NCI-H2196 treated with DMSO at 0.1 percent for 48 hours (cell line): ENCODE results near the gene RASA1.
"Not testable (repeated sequence)": the region's sequence is repeated elsewhere in the genome, so short reads cannot be mapped to it uniquely, and the experiment has no call there.

Source experiments
- DNase-seq: peaks from one replicate; lab custom pipeline; 2025; ENCODE audit not compliant: unreplicated experiment; lab: John Stamatoyannopoulos, UW

Gene RASA1

DNA sequence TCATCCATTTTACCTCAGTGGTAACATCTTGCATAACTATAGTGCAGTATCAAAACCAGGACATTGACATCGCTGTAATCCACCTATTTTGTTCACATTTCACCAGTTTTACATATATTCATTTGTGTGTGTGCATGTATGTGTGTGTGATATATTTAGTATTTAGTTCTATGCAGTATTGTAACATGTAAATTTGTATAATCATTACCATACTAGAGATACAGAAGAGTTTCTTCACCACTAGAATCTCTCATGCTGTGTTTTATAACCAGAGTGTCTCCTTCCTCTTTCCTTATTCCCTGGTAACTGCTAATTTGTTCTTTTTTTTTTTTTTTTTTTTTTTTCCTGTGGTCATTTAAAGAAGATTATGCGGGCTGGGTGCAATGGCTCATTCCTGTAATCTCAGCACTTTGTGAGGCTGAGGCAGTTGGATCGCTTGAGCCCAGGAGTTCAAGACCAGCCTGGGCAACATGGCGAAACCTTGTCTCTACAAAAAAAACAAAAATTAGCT is 11.0 kb downstream of the RASA1 start:
- DNase-seq = no peak

DNA sequence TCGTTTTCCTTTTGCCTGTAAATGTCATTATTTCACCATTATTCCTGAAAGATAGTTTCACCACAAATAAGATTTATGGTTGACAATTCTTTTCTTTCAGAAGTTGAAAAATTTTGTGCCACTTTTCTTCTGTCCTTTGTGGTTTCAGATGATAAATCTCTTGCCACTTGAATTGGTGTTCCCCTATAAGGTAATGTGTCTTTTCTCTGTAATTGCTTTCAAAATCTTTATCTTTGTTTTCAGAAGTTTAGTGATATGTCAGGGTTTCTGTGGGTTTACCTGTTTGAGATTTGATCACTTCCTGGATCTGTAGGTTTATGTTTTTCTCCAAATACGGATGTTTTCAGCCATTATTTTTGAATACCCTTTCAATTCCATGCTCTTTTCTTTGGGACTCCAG is 14.6 kb downstream of the RASA1 start:
- no peak for DNase-seq

DNA sequence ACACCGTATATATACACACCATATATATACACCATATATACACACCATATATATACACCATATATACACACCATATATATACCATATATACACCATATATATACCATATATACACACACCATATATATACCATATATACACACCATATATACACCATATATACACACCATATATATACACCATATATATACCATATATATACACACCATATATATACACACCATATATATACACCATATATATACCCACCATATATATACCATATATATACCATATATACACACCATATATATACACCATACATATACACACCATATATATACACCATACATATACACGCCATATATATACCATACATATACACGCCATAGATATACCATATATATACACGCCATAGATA is 19.6 kb downstream of the RASA1 start:
- DNase-seq = not testable (repeated sequence)

DNA sequence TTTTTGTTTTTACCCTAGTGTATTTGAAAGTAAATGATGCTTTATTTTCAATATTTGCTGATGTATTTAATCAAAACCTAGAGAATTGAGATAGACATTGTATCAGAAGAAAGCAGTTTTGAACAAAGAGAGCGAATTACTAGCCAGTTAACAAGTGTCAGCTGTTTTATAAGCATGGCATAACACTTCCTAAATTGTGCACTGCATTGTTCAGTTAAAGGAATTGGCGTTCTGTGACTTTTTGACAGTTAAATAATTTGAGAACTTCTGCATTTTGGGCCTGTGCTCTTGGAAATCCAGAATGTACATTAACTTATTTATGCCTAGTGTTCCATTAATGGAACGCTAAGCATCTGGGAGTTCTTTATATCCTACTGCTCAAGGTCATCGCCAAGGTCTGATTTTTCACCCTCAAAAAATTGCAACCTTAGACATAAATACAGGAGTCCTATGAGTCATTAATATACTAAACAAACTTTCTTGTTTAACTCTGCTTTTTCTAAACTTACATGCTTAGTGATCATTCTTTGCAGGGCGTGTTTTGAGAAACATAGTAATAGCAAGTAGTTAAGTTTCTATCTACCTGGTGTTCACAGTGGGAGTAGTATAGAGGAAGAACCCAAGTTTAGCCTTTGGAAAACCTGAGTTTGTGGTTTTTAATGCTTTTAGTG is 31.1 kb downstream of the RASA1 start:
- DNase-seq = no peak

DNA sequence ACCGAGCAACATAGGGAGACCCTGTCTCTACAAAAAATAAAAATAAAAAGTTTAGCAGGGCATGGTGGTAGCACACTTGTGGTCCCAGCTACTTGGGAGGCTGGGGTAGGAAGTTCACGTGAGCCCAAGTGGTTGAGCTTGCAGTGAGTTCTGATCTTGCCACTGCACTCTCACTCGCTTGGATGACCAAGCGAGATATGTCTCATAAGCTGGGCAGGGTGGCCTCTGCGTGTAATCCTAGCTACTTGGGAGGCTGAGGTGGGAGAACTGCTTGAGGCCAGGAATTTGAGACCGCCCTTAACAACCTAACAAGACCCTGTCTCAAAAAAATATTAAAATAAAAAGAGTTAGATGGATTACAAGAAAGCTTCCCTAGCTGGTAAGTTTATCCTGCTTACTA is 32.5 kb downstream of the RASA1 start:
- no peak for DNase-seq

DNA sequence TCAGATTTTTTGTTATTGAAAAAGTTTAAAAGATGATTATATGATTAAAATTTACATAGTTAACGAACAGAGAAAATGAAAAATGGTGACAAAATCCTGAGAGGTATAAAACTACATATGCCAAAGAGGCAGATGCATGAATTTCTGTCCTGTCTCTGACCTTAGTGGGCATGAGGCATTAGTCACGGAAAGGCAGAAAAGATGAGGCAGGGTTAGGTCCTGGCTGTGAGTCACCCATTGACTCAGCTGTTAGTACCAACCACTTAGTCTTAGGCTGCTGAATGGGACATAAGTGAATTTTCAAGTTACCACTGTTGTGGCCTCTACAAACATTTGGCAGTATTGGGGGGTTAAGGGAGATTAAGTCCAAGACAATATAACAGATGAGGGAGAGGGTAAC is 33.1 kb downstream of the RASA1 start:
- no peak for DNase-seq

DNA sequence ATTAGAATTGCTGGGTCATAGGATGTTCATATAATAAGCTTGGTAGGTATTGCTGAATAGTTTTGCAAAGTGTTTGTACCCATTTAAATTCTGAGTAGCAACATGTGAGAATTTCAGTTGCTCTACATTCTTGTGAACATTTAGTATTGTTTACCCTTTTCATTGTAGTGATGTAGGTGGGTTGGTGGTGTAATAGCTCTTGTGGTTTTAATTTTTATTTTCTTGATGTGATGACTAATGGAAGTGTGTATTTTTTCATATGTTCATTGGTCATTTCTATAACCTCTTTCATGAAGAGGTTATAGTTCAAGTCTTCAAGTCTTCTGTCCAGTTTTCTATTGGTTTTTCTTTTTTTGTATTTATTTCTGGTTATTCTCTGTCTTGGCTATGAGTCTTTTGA is 34.4 kb downstream of the RASA1 start:
- no peak for DNase-seq

DNA sequence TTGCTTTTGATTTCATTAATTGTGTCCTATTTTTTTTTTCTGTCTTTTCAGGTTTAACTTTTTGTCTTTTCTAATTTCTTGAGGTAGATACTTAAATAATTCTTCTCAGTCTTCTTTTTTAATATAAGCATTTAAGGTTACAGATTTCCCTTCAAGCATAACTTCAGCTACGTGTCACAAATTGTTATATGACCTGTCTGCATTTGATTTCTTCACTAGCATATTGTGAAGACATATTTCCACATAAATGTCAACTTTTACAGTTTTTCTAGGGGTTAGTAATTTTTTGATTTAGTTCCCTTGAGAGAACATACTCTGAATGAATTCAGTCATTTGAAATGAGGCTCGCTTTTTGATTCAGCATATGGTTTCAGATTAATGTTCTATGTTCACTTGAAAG is 35.6 kb downstream of the RASA1 start:
- DNase-seq = no peak

DNA sequence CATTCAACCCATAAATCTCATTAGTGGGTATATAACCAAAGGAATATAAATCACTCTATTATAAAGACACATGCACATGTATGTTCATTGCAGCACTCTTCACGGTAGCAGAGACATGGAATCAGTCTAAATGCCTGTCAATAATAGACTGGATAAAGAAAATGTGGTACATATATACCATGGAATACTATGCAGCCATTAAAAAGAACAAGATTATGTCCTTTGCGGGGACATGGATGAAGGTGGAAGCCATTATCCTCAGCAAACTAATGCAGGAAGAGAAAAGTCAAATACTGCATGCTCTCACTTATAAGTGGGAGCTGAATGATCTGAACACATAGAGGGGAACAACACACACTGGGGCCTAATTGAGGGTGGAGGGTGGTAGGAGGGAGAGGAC is 38.4 kb downstream of the RASA1 start:
- DNase-seq = not testable (repeated sequence)

DNA sequence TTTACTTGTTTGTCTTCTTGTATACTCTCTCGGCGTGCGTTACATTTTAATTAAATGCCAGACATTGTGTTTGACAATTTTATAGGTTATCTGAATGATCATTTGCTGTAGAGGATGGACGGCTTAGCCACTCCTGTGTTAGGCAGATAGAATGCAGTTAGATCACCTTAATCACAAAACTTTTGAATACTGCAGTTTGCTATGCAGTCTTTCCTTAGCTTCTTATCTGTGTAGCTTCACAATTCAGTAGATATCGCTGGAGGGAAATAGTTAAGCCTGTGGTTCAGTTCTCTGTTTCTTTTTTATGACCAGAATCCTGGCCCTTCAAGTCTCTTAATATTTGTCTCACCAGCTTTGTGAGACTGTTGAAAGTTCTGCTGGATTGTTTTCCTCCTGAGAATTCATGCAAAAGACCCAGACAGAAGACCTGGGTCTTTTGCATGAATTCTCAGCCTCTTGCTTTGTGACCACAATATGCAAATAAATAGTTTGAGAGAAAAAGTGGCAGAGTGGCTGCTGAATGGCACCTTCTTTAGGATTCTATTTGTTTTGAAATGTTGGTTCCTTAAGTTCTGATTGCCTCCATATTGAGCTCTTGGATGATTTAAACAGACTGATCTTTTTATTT is 40.2 kb downstream of the RASA1 start:
- no peak for DNase-seq

DNA sequence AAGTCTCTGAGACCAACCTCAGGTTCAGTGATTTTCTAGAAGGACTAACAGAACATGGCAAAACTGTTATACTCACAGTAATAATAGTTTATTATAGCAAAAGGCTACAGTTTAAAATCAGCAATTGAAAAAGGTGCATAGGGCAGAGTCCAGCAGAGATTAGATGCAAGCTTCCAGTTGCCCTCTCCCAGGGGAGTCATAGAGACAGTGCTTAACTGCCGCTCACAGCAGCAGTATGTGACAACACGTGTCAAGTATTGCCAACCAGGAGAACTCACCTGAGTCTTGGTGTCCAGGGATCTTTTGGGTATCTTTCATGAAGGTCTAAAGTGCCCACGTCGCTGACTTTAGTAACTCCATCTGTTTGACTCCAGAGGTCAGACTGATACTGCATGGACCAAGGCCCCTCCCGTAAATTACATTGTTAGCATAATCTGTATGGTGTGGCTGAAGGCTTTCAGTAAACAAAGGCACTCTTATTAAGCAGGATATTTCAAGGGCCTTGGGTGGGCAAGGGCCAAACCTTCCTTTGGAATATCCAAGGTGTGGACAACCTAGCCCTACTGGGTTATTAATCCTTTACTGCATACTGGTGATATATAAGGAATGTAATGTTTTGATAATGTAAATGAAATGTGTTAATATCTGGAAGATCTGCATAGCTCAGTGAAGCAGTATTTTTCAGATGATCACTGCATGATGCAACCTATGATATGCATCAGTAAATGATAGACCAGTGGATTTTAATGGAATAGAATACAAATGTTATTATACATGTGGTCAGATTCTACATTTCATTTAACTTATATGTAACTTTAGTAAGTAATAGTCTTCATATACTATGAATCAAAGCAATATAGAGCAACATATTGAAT is 44.0 kb downstream of the RASA1 start:
- no peak for DNase-seq

DNA sequence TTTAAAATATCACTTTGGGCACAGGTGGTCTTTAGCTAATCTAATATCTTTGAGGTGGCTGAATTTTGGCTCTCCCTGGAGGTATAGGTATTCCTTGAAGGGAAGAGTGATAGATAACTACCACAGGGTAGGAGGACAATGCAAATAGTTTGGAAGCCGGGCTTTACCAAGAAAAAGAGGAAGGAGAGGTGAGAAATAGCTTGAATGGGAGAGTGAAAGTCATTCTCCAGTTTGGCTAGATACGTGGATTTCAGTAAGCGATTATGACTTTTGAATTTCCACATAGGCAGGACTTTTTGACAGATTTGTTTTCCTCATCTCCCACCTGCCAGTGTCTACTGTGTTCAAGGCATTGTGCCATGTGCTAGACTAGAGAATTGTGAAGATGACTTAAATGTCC is 45.5 kb downstream of the RASA1 start:
- DNase-seq = no peak

DNA sequence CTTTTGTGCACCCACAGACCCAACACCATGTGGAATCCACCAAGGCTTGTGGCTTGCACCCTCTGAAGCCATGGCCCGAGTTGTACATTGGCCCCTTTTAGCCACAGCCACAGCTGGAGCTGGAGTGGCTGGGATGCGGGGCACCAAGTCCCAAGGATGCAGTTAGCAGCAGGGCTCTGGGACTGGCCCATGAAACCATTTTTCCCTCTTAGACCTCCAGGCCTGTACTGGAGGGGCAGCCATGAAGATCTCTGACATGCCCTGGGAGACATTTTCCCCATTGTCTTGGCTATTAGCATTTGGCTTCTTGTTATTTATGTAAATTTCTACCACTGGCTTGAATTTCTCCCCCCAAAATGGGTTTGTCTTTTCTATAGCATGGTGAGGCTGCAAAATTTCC is 51.8 kb downstream of the RASA1 start:
- DNase-seq = no peak

DNA sequence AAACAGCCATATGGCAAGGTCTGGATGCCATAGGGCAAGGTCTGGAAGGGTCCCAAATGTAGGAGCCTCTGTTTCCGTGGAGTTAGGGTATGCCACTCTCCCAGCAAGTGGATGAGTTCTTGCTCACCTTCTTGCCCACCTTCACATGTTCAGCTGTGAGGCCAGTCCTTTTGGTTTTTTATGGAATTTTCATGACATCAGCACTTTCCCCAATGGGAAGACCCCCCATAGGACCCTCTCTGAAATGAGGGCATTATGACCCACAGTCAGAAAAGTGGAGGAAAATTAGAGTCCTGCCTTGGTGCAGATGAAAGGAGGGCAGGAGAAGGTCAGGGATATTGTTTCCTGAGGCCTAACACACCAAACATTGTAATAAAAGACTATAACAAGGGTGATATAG is 53.9 kb downstream of the RASA1 start:
- DNase-seq = no peak

DNA sequence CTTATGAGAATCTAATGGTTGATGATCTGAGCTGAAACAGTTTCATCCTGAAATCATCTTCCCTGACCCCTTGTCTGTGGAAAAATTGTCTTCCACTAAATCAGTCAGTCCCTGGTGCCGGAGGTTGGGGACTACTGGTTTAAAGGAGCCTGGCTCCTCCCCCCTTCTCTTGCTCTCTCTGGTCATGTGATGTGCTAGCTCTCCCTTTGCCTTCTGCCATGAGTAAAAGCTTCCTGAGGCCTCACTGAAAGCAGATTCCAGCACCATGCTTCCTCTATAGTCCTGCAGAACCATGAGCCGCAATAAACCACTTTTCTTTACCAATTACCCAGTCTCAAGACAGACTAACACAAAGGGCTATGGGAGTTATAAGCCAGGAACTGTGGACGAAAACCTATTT is 54.7 kb downstream of the RASA1 start:
- no peak for DNase-seq

DNA sequence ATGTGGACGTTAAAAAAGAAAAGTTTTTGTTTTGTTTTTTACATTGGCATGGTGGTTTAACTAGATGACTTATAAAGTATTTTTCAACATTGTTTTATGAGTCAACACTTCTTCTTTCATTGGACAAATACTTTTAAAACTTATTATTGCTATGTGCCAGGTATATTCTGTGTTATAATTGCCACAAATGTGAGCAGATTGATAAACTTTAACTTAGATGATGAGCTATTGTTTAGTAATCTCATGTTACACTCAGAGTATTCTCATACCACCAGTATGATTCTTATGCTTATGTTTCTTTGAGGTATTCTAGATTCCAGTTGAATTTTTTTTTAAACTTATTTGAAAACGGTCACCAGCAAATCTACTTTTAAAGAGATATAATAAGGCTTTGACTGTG is 60.3 kb downstream of the RASA1 start:
- DNase-seq = no peak

DNA sequence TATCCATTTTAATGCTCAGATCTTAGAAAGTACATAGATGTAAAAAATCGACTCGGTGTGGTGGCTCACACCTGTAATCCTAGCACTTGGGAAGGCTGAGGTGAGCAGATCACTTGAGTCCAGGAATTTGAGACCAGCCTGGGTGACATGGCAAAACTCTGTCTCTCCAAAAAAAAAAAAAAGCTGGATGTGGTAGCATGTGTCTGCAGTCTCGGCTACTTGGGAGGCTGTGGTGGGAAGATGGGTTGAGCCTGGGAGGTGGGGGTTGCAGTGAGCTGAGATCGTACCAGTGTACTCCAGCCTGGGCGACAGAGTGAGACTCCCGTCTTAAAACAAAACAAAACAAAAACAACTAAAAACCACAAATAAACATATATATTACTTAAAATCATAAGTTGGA is 61.4 kb downstream of the RASA1 start:
- DNase-seq = no peak

DNA sequence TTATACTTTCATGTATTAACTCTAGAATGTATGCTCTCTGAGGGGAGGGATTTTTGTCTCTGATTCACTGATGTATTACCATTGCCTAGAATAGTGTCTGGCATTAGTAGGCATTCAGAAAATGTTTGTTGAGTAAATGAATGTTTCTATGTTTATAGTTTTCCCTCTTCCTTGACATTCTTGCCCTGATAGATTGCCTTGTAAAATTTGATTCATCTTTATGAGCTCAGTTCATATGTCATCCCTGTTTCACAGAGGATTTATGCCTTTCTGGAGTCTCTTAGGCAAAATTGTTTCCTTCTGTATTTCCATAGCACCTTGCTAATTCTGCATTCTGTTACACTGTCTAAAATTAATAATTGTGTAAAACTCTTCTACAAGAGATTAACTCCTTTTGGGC is 72.3 kb downstream of the RASA1 start:
- DNase-seq = no peak

DNA sequence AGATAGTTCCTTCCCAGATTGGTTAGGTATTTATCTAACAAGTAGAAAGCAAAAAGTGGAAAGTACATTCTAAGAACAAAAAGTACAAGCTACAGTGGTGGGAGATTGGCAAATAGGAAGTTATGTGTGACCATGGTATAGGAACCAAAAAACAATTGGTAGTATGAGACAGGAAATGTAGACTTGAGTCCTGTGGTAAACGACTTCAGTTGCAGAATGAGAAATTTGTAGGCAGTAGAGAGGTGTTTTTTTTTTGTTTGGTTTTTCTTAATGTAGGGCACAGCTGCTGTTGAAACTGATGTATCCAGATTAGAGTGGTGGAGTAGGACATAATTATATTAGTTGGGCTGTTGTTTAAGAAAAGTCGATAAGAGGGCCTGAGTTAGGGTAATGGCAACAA is 73.0 kb downstream of the RASA1 start:
- DNase-seq = no peak

DNA sequence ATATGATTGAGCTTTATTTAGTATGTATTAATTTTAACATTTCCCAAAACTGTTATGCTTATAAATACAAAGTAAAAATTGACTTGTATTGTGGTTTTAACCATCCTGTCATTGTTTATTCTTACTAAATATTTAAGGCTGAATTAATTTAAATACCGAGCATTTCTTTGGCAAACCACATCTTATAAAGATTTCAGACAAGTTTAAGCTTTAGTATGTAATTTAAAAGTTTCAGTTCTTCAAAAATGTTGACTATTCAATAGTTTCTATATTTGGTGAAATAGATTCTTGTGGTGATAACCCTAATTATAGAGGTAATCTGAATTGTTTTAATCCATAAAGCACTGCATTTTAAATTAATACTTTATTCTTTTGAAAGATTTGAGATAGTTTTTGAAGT is 79.6 kb downstream of the RASA1 start:
- no peak for DNase-seq

DNA sequence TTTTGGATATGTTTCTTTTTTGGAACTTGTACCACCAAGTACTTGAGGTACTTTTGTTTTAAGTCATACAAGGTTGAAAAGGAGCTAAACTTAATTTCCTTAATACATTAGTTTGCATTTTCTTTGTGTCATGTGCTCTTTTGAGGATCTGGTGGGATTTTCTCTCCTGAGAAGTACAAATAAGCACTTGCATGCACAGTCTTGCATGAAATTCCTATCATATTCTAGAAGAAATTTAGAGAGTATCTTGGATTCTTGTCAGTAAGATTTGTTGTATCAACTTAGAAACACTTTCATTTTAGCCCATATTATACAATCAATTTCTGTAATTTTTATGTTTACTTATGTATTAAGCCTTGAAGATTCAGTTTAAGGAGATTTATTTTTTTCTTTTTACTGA is 80.2 kb downstream of the RASA1 start:
- DNase-seq = no peak

DNA sequence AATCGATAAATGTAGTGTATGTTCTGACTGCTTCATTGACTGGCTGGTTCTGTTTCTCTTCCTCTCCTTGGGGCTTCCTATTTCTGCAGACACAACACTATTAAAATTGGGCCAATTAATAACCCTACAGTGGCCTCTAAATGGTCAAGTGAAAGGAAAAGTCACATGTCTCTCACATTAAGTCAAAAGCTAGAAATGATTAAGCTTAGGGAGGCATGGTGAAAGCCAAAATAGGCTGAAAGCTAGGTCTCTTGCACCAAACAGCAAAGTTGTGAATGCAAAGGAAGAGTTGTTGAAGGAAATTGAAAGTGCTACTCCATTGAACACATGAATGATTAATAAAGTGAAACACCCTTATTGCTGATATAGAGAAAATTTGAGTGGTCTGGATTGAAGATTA is 86.8 kb downstream of the RASA1 start:
- DNase-seq = no peak
